Activated T-cell treated with anti-CD3 and anti-CD28 coated beads for 48 hours (primary cell): ENCODE data around the gene EMP2.
A peak's percentile ranks its signal among the peaks of the same experiment; 100 is the strongest.
"Not testable (repeated sequence)": the region's sequence is repeated elsewhere in the genome, so short reads cannot be mapped to it uniquely, and the experiment has no call there.

ENCODE experiments used
- DNase-seq: peaks from one replicate; pipeline ENCODE4 v3.0.0-alpha.2; 2020; ENCODE audit warnings: low read depth

EMP2 gene, protein sequence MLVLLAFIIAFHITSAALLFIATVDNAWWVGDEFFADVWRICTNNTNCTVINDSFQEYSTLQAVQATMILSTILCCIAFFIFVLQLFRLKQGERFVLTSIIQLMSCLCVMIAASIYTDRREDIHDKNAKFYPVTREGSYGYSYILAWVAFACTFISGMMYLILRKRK

DNA sequence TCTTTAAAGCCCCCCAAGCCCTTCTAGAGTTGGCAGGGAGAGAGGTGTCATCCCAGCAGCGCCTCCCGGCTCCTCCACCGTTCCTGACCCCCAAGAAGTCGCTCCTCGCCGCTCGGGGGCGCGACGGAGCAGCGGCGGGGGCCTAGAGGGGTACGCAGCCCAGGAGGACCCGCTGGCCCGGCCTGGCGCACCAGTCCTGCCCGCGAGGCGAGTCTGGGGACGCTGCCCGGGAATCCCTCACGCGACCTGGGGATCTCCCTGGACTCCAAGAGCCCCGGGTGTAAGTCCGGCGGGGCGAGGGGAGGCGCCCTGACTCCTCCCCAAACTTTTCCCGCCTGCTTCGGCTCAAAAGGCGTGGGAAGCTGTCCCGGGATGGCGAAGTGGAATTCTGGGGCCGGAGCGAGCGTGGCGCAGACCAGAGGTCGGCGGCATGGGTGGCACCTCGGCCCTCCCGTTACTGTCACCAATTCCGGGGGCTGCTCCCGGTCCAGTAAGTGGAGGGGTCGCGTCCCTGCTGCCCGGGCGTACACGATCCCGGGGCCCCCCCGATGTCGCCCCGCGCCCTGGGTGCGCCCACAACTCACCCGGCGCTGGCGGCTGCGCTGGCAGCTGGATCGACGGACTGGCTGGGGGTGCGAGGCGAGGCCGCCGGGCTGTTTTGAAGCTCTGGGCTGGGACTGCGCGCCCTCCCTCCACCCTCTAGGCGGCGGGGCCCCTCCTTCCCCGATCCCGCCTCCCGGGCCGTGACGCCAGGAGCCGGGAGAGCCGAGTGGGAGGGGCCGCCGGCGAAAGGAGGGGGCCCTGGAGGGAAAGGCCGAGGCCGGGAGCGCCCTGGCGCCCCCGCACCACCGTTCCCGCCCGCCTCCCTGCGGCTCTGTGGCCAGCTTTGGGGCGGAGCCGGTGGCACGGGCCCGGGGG is at the start of gene EMP2:
Gene EMP2 (minus strand): TSS at position 634 of the 918 bp plus-strand sequence. CDS start 32,981 bp downstream, outside the sequence.
- no peak for DNase-seq

- DNase-seq: no peak
Measured at GRCh38 chr16:10629592-10629963, 49.2 kb upstream of the EMP2 start.

- no peak for DNase-seq
Measured at GRCh38 chr16:10625595-10626357, 45.4 kb upstream of the EMP2 start.

GRCh38 chr16:10624527-10624926 is 44.1 kb upstream of the EMP2 start:
- no peak for DNase-seq

GRCh38 chr16:10623059-10623458 is 42.7 kb upstream of the EMP2 start:
- no peak for DNase-seq

DNA sequence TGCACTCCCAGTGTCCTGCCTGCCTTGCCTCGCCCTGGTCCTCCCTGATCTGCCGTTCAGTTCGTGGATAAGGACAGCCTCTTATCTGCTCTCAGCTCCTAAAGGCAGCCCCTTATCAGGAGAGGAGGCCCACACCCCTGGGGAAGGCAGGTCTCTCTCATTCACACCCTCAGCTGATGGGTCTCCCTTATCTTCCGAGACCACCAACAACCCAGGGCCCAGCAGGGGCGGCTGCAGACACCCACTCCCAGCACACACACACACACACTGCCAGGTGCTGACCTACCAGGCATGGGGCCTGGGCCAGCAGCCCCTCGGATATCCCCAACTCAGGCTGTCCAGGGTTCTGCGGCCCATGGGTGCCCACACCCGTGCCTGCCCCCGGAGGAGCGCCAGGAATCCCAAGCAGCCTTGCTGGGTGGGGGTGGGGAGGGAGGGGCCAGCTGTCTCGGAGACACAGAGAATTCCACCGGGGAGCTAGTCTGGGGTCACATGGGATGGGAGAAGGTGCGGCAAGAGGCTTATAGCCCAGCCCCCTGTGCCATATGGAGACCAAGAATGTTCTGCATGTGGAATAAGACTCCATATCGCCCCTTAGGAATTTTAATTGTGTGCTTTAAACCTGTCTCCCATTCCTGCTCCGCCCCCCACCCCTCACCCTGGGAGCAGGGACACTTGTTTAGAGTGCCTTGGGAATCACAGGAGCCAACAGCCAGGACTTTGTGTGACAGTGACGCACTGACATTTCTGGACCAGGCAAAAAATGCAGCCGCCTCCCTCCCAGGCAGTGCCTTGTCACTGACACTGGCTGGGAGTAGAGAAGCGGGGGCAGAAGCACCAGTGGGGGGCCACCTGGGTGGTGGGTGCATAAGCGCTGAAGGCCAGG is 41.9 kb upstream of the EMP2 start:
- DNase-seq: no peak

GRCh38 chr16:10621216-10621949 is 41.0 kb upstream of the EMP2 start:
- DNase-seq: not testable (repeated sequence)

DNA sequence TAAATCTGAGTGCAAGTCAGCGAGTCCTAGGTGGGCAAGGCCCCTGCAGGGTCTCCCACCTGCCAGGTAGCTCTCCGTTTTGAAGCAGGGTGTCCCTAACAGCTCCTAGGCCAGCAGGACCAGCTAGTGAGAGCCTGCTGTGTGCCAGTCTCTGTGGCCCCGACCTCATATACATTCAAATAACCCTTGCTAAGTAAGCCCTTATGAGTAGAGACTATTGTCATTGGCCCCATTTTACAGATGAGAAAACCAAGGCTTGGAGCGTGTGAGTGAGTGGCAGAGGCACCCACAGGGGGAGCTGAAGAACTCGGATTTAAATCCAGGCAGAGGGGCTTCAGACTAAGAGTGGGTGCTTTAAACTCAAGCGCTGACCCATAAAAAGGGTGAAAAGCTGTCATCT is 39.7 kb upstream of the EMP2 start:
- DNase-seq: no peak

GRCh38 chr16:10619271-10619849 is 39.0 kb upstream of the EMP2 start:
- DNase-seq: peak; percentile 32

DNA sequence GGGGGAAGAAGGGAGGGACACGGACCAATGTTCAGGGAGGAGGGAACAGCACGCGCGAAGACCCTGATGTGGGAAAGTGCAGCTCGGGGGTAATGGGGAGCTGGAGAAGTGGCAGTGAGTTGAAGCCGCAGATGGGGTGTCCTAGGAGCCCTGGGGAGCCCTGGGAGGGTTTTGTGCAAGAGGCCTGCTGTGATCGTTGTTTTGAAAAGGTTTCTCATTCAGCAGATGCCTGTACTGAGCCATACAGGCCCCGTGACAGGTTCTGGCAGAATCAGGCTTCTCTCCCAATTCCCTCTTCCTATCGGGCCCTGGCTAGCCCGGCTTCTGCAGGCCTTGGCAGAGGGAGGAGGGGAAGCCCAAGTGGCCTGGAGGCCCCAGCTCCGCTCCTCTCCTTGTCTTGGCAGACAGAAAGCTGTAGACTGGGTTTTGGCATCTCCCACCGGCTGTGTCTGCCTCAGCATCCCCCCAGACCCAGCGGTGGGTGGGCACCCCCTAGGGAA is 38.4 kb upstream of the EMP2 start:
- no peak for DNase-seq

GRCh38 chr16:10617662-10618420 is 37.4 kb upstream of the EMP2 start:
- DNase-seq: no peak

DNA sequence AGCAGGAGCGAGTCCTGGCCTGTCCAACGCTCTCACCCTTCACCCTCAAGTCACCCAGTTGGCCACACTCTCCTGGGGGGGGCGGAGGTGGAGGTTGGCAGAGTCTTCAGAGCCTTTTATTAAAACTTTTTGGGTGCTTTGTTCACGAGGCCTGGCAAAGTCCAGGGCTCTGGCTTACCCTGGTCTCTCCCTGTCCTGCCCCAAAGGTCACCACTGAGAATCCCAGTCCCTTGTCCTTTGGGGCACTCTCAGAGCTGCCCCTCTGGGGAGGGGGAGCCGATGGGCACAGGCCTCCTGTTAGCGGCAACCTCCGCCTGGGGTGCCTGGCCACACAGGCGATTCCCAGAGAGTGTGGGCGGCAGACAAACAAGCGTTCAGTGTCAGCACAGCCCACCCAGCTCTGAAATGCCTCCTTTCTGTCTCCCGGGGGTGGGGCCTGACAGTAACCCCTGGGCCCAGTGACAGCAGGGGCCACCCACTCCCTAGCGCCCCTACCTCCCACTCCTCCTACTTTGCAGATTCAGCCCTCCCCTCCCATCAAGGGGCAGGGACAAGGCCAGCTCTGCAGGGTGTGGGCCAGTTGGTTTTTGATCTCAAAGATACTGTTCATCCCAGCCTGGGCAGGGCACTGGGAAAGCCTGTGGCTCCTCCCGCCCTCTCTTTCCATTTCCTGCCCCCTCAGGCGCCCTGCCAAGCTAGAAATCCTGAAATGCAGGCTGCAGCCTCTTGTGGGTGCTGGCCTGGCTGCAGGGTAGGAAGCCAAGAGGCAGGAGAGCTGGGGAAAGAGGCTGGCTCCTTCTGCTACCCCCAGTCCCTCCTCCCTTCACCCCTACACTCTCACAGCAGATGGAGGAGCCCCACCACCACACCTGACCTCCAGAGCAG is 36.6 kb upstream of the EMP2 start:
- DNase-seq: no peak

DNA sequence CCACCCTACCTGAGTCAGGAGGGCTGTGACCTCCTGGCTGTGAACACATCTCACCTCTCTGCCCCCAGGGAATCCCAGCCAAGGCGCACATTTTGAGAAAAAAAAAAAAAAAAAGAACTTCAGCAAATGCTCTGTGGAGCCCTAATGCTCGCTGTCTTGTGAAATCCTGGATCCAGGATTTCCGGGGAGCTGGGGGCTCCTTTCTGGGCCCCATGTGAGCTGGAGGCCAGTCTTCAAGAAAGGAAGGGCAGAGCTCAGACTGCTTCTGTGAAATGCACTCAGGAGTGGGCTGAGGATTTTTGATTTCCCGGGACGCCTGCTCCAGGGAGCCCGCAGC is 36.0 kb upstream of the EMP2 start:
- DNase-seq: no peak

DNA sequence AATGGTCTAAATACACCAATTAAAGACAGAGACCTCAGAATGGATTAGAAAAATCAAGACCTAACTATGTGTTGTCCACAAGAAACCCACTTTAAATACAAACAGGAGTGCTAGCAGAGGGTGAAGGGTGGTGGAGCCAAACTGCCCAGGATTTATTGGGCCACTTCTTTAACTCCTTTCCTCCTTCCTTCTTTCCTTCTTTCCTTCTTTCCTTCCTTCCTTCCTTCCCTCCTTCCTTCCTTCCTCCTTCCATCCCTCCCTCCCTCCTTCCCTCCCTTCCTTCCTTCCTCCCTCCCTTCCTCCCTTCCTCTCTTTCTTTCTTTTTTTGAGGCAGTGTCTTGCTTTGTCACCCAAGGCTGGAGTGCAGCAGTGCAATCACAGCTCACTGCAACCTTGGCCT is 34.3 kb upstream of the EMP2 start:
- no peak for DNase-seq

GRCh38 chr16:10613785-10614485 is 33.5 kb upstream of the EMP2 start:
- no peak for DNase-seq

GRCh38 chr16:10612649-10613179 is 32.3 kb upstream of the EMP2 start:
- no peak for DNase-seq

DNA sequence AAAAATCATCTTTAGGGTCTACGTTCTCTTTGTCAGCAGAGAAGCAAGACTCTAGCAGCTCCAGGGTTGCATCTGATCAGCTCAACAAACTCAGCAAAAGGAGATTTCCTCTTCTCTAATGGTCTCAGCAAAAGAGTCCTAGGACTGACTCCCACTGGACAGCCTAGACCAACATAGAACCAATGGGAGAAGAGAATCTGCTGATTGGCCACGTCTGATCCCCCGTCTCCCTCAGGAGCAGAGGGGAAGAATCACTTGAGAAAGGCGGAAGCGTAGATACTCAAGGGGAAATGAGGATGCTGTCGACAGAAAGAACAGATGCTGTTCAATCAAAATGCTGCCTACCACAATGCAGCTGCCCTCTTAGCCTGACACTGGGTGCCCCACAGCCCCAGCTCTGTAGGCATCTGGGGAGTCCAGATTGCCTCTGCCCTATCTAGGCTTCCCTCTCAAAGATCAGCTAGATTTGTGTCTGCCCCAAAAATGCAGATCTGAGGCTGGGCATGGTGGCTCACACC is 31.5 kb upstream of the EMP2 start:
- no peak for DNase-seq
